ENCODE data around the gene A4GALT.

Gene A4GALT

GRCh38 chr22:42702675-42703074 lies 18.0 kb downstream of the A4GALT start:
- no peak for DNase-seq (ENCODE audit: low read depth)

GRCh38 chr22:42701694-42702093 lies 19.0 kb downstream of the A4GALT start:
- no peak for DNase-seq (ENCODE audit: low read depth)

- no peak for DNase-seq (ENCODE audit: low read depth)
These were observed 19.8 kb downstream of the A4GALT start for GRCh38 chr22:42700901-42701300.

DNA sequence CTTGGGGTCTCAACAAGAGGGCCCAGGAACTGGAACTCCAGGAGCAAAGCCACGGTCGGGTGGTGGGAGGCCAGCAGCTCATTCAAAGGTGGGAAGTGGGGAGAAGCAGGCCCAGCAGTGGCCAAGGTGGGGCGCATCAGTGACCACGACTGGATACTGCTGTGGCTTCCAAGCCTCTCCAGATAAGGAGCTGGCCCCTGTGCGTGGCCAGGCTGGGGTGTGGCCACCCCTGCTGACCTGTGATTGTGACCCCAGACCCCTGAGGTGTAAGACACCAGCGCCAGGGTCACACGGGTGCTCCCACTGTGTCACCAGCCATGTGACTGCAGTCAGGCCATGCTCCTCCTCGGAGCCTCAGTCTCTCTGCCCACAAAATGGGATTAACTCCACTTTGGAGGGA lies 20.3 kb downstream of the A4GALT start:
- DNase-seq (ENCODE audit: low read depth) = no peak

- no peak for DNase-seq (ENCODE audit: low read depth)
These were observed 20.7 kb downstream of the A4GALT start for GRCh38 chr22:42699976-42700352.

- DNase-seq (ENCODE audit: low read depth) = no peak
These were observed 21.2 kb downstream of the A4GALT start for GRCh38 chr22:42699281-42699975.

DNA sequence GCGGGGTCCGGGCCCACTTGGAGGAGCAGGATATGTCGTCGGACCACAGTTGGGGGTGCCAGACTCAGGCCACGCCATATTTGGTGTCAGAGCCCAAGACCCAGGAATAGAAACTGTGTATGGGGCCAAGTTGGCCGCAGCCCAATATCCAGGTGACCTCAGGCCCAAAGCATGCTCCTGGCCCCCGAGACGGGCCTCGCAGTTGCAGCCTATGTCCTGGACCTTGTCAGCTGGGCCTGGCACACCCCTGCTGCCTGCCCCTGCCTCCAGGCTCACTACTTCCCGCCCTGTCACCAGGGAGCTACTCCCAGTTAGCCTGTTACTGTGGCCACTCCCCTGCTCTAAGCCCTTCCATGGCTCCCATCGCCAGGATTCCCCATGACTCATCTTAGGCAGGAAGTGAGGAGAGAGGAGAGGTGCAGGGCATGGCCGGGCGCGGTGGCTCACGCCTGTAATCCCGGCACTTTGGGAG lies 23.1 kb downstream of the A4GALT start:
- no peak for DNase-seq (ENCODE audit: low read depth)

DNA sequence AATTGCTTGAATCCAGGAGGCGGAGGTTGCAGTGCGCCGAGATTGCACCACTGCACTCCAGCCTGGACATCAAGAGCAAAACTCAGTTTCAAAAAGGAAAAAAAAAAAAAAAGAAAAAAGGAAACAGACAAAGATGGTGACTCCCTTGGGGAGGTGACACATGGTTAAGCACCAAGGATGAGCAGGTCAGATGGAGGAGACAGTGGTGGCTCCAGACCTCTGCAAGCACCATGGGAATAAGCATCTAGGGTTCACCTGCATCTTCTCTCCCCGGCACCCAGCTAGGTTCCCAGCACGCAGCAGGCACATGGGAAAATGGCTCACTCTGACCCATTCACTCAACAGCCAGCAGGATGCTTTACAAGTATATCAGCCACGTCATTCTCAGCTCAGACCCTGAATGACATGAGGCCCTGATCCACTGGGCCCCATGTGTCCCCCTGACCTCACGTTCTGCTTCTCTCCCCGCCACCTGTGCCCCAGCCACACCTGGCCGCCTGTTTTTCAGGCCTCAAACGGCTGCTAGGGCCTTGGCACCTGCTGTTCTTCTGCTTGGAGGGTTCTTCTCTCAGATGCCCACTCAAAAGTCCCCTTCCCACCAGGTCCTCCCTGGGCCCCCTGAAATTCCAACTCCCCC lies 24.2 kb downstream of the A4GALT start:
- DNase-seq (ENCODE audit: low read depth) = no peak

DNA sequence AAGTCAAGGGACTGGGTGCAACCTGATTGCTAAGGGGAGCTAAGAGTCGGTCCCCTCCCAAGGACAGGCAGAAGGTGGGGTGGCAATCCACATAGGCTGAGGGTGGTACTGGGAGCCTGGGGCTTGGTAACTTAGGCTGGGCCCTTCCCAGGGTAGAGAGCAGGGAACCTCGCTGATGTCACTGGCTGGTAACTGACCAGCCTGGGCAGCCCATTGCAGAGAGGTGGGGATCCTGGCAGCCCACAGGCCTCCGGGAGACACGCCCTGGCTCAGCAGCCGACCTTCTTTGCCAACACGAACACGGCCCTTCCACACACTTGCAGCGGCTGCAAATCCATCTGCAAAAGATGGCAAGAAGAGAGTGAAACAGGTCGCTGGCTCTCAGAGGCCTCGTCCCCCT lies 25.4 kb downstream of the A4GALT start:
- DNase-seq (ENCODE audit: low read depth) = no peak

GRCh38 chr22:42693763-42694683 lies 26.6 kb downstream of the A4GALT start:
- no peak for DNase-seq (ENCODE audit: low read depth)

DNA sequence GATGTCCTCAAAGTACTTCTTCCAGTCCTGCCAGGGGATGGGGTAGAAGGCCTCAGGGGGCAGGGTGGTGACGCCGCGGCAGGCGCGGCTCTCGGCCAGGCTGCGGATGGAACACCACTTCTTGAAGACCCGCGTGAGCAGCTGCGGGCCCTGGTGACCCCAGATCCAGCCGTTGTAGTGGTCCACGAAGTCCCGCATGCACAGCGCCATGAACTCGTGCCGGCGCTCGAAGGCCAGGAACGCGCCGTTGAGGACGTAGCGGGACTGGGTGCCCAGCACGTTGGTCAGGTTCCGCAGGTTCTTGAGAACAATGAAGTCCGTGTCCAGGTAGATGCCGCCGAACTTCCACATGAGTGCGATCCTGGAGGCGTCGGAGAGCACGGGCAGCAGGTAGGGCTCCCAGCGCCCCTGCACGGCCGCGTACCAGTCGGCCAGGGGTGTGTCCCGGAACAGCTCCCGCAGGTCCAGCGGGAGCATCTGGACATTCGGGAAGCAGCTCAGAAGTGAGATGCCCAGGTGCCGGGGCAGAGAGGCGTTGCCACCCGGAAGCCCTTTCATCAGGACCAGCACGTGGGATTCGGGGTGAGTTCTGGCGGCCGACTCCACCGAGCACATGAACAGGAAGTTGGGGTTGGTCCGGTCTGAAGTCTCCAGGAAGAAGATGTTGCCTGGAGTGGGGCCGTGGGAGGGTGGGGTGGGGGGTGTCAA lies 27.5 kb downstream of the A4GALT start:
- no peak for DNase-seq (ENCODE audit: low read depth)

DNA sequence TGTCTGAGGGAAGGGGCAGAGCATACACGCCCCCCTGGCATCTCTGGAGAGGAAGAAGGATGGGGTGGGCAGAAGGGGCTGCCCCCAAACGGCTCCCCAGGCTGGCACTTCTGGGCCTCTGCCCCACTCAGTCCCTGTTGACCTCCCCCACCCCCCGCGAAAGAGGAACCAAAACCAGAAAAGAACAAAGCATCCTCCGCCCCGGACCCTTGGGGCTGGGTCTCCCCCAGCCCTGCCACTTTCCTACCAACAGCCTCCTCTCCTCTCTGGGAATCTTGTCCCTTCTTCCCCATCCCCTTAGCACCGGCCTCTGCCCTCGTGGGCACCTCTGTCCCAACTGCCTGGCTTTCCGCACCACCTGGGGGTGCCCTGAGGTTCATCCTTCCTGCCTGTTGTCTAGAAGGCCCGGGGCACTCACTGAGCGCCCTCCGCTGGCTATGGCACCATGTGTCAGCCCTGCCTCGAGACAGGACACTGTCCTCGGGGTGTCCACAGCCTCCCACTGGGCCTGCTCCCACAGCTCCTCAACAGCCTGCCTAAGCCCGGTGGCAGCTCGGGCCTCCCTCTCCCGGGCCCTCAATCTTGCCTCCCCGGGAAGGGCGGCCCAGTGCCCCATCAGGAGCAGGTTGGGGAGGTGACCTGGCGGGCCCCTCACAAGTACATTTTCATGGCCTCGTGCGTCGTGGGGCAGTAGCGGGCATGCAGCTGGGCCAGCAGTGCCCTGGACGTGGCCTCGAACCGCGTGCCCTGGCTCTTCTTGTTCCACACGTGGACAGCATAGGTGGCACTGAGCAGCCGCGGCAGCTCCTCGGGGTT lies 28.2 kb downstream of the A4GALT start:
- DNase-seq (ENCODE audit: low read depth) = no peak

DNA sequence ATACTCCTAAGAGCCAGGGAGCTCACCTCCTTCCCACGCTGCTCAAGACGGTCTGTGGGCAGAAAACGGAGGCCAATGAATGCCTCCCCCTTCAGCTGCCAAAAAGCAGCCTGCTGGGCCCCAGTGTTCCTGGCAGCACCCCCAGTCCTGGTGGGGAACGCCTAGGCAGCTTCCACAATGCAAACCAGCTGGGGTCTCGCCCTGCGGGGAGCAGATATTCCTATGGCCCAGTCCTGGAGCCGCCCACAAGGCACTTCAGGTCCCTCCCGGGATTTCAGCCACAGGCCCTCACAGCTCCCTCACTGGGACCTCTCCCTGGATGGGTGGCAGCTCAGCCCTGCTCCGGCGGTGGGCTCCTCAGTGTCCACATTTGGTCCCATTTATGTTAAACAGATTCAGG lies 29.2 kb downstream of the A4GALT start:
- no peak for DNase-seq (ENCODE audit: low read depth)

GRCh38 chr22:42688241-42689211 lies 32.1 kb downstream of the A4GALT start:
- no peak for DNase-seq (ENCODE audit: low read depth)

DNA sequence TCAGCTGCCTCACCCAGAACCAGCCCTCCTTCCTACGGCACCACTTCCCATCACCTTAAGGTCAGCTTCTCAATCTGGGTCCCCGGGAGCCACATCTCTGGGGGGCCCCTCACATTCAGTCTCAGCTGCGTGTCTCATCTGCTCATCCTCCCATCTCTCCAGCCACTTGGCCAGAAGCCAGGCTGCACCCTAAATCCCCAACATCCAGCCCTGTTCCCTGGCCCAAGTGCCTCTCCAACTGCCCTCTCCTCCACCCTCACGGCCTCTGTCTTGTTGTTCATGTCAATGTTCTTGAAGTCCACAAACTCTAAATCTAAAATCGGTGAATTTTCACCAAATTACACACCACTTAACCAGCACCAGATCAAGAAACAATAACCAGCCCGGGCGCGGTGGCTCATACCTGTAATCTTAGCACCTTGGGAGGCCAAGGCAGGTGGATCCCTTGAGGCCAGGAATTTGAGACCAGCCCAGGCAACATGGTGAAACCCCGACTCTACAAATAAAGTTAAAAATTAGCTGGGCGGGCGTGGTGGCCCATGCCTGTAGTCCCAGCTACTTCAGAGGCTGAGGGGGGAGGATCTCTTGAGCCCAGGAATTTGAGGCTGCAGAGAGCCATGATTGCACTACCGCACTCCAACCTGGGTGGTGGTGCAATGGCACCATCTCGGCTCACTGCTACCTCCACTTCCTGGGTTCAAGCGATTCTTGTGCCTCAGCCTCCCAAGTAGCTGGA lies 33.7 kb downstream of the A4GALT start:
- DNase-seq (ENCODE audit: low read depth) = no peak

- DNase-seq (ENCODE audit: low read depth) = no peak
These were observed 34.6 kb downstream of the A4GALT start for GRCh38 chr22:42685941-42686653.

GRCh38 chr22:42684462-42685195 lies 36.0 kb downstream of the A4GALT start:
- no peak for DNase-seq (ENCODE audit: low read depth)

Data from activated gamma-delta T cell treated with anti-CD3 and anti-CD28 coated beads, Interleukin-2, amount 50 U/mL, for 16 hours (primary cell).